GM18517 (cell line): ENCODE data around the gene CCSER1.
A peak's percentile ranks its signal among the peaks of the same experiment; 100 is the strongest.
"Not testable (repeated sequence)": the region's sequence is repeated elsewhere in the genome, so short reads cannot be mapped to it uniquely, and the experiment has no call there.

Source experiments
- ATAC-seq: cut with Tn5 transposase; IDR thresholded peaks from one replicate; pipeline ENCODE4 v1.9.1; 2021; ENCODE audit warnings: mild to moderate bottlenecking, moderate library complexity; ENCODE audit not compliant: unreplicated experiment

The CCSER1 gene

DNA sequence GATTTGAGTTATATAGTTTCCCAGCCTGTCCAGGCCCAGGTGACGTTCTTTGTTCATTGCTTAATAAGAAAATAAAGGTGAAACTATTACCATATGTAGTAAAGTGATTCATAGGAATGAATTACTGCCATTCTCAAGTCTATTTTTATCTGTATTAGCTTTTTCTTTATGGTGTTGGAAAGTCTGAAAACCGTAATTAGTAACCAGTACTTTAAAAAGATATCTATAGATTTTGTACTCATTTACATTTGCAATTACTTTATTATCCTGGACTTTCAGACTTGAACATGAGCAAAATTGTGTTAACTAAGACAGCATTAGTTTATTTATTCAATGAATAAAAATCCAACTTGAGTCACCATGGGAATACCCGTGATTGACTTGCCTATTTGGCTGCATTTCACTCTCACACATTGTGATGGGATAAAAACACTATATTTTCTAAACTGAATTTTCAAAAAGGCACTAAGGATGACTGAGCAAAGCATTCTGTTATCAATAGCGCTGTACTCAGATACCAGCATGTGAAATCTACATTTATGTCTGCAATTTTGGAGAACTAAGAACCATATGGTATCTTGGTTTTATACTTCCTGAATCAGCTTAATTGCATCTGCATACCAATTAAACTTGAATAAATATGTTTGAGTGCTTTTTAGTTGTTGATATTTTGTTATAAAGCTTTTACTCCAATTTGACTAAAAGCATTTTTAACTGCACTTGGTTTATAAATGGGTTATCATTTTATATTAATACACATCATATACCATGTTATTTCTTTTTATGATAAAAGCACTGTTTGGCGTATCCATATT, 154.6 kb downstream of the CCSER1 start:
- ATAC-seq = no peak

DNA sequence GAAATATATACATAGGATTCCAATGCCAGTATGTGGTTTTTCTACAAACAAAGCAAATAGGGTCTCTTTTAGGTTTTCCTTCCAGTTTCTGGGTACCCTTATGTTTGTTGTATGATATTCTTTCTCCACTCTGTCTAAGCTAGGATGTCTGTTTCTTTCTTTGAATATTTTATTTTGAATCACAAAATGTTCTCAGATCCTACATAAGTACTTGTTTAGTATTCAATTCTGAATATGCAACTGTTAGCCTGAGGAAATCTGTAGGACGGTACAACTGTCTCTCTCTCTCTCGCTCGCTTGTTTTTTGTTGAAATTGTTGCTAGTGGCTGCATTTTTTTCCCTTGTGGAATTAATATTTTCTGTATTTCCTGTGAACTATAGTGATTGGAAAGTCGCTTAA, 163.2 kb downstream of the CCSER1 start:
- ATAC-seq = no peak

DNA sequence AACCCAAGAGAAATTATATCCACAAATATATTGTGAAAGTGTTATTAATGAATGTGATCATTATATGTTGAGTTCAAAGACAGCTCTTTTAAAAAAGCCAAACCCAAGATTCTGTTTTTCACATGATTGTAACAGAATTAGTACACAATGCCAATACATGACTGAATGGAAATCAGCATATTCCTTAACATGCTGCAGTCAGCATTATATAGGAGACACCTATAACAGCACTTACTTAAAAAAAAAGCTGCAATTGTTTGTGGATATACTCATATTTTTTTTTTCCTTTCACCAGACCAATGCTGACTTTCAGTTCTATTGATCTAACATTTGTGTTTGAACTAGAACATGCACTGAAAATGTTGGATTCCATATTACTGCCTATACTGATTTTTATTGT, 165.2 kb downstream of the CCSER1 start:
- ATAC-seq = no peak

DNA sequence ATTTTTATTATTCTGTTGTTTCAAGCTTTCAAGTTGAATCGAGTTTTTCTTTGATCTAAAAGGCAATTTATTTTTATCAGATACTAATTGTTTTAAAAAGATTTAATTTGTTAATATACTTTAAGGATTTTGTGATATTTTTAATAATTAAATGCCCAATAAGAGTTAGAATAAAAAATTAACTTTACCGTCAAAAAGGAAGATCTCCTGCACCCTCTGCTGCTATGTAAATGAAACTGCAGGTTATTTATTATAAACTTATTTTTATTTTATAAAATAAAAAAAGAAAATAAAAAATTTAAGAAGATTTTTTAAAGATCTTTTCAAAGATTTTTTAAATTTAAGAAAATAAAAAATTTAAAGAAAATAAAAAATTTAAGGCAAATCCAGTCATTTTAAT, 166.1 kb downstream of the CCSER1 start:
- no peak for ATAC-seq

DNA sequence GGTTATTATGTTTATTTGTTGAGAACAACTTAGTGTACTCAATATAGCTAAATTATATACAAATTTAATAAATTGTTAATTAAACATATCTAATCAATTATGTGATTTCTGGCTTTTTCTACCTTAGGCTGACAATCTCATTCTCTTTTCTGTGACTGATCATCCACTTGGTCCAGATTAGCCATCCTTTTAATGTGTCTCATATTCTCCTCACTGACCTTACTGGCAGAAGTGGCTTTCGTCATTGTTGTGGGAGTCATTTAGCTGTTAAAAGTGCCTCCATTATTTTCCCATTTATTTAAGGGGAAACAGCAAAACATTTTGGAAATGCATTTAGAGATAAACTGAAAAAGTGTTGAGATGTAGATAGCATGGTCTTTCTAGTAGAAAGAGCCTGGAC, 172.2 kb downstream of the CCSER1 start:
- ATAC-seq = no peak

DNA sequence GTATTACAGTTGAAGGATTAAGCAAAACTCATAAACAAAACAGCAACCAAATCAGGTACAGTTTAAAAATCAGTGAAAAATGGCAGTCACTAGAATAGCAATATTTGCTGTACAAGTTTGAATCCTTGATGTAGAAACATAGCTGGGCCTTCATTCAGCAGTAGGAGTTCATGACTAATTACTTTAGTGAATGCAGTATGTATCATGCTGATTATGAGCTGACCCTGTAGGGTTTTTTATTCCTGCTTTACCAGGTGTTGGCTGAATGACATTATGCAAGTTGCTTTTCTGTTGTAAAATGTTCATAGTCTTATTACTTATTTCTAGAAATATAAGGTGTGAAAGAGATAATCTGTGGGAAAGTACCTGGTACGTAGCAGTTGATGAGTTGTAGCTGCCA, 179.6 kb downstream of the CCSER1 start:
- ATAC-seq = no peak

DNA sequence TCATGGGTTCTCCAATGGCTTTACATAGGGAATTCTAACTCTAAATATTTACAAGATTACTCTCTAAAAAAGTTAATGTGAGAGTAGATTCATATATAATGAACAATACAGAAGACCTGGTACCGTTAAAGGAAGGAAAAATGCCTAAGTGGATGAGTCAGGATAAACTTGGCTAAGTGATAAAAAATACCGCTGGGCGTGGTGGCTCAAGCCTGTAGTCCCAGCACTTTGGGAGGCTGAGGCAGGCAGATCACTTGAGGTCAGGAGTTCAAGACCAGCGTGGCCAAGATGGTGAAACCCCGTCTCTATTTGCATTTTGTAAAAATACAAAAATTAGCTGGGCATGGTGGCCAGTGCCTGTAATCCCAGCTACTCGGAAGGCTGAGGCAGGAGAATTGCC, 189.9 kb downstream of the CCSER1 start:
- ATAC-seq = not testable (repeated sequence)

DNA sequence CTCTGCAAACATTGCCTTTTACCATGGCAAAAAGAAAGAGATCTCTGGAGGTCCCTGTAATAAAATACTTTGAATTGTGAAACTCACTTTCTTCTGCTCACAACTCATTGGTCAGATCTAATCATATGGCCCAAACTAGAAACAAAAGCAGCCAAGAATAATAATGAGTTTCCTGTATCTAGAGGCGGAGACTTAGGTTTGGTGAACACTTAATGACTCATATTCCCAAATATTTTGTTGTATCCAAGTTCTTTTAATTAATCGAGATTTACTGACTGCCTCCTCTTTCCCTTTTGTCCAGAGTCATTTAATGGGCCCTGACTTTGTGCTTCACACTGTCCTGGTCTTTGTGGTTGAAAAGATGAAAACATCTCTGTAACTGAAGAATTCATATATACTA, 190.6 kb downstream of the CCSER1 start:
- ATAC-seq = no peak

DNA sequence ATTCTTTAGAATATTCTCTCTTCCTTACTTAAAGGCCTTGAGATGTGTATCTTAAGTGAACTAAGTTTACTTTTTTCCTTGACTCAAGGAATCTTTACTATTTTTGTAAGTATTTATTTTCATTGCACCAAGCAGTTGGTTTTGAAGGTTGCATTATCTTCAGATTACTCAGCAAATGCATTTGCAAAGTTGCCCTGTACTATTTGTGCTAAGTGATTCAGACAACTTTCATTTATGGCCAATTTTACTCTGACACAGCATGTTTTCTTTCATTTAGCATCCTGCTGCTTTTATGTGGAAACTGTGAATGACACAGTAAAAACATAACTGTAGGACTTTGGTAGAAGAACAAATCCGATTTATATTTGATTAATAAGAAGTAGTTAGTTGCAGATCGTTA, 191.0 kb downstream of the CCSER1 start:
- ATAC-seq = no peak

DNA sequence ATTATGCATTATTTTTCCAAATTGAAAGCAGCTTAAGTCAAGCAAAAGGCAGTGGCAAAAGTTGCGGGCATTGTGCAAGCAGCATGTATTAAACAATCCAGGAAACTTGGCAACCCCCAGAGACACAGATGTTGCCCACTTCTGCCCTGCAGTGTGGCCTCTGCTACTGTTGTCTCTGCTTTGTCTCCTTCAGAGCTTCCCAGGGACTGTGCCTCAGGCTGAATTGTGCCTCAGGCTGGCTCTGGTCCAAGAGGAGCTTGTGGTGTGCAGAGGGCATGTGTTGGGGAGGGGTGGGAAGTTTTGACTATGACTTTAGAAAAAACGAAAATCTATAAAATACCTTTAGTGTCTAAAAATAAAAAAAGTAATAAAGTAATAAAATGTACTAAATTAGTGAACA, 201.4 kb downstream of the CCSER1 start:
- ATAC-seq = no peak

DNA sequence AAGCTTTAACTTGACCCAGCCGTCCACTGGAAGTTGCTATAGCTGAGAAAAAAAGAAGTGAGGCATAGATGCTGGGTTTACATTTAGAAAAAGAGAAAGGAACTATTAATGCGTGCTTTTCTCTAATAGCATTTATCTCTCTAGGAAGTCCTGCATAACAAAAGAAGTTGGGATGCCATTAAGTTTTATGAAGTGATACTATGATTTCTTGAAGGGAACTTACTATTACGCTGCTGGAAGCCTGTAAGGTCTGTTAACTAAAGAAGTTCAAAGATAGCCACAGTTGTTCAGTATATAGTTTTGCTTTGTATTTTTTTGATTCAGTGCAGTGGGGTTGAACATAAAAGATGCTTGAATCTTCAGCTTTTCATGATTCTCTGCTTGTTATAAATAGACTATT, 203.4 kb downstream of the CCSER1 start:
- no peak for ATAC-seq

DNA sequence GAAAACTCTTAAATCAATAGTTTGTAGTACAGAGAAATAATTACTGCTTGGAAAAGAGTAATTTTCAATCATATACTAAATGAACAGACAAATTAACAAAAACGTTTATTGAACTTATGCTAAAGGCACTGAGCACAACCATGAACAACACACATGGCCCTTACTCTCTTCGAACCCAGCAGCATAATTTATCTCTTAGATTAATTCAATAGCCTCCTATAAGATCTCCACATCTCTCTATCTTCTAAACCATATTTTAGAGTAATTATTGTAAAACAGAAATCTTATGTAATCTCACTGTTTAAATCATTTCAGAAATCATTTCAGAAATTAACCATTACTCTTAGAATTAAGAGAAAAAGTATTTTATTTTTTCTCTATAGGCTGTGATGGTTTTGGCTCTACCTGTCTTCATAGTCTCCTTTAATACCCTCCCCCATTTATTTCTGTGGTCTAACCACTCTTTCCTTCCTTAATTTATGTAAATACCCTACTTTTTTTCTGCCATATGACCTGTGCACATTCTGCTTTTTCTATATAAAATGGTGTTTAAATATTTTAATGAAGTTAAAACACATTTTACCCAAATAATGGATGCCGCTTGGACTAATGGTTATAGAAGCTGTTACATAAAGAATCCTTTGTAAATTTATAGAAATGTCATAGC, 218.5 kb downstream of the CCSER1 start:
- ATAC-seq = no peak

DNA sequence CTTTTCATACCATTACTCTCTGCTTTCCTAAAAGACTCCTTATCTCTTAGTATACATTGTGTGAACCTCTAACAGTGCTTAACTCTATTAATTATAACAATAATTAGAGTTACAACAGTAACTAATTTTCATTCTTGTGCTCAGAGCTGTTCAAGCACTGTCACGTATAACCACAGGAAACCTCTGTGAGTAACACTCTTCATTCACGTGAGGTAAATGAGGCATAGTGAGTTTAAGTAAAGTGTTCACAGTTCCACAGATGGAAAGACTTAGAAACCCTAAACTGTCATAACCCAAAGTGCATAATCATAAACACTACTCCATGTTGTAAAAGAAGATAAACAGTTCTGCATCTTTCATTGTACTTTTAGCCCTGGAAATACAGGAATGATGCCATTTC, 222.4 kb downstream of the CCSER1 start:
- ATAC-seq = no peak

DNA sequence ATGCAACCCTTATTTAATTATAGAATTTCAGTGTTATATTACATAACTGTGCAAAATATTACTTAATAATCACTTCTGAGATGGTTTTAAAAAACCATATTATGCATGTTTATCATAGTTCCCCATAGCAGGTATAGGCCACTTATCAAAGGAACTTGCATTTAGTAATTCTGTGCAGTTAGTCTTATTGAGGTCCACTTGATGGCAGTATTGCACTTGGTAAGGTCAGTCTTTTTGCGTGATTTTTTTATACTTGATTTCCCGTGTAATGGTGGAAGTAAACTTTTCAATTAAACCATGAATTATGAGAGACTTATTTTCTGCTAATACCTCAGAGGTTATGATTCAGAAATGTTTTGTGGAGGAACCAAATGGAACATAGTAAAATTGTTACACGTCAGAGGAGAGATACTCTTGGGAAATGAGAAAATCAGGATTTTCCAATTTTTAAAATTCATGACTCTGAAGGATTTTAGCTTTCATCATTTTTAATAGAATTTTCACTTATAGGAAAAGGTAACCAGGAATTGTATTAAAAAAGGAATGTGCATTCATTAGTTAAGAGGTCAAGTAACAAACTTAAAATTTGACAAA, 230.0 kb downstream of the CCSER1 start:
- ATAC-seq = no peak

DNA sequence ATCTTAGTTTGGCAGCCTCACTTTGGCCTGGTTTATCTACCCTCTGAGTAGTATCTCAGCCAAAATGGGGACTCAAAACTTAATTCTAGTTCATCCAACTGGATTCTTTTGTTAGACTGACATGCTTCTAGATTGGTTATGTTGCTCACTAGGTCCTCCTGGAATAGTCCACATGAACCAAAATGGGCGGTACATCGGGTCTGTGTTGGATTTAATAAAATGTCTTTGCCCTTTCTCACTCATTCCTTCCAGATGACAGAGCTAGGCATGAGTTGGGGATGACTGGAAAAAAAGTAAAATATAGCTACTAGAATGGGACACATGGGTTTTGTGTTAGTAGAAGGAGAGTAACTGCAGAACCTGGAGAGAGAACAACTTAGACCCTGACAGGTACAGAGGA, 247.9 kb downstream of the CCSER1 start:
- no peak for ATAC-seq

DNA sequence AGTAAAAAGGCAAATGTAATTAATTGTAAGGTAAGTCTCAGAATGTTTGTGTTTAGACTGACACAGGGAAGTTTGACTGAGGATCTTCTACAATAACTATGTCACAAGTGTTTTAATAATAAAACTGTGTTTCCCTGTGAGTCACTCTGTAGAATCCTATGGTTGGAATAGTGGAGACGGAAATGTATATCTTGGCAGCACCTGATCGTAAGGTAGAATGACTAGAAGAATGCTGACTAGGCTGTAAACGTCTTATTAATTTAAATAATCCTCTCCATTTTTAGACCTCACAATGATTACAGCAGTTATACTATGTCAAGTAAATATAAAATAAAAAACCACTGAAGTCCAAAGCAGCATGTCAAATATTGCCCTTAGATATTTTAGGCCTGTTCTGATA, 266.0 kb downstream of the CCSER1 start:
- no peak for ATAC-seq

DNA sequence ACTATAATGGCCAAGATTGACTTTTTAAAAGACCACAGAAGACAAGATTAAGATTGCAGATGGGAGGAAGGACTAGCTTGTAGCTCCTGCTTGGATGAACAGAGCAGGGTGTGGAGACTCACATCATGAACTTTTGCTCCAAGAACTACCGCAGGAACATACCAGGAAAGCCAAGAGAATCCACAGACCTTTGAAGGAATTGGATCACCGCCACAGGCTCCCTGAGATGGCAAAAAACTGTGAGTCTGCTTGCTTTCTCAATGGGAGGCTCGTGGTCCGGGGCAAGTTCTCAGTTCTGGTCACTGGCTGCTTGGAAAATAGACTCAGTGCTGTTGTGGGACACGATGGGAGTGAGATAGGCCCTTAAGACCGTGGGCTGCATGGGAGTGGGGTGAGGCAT, 276.6 kb downstream of the CCSER1 start:
- no peak for ATAC-seq

DNA sequence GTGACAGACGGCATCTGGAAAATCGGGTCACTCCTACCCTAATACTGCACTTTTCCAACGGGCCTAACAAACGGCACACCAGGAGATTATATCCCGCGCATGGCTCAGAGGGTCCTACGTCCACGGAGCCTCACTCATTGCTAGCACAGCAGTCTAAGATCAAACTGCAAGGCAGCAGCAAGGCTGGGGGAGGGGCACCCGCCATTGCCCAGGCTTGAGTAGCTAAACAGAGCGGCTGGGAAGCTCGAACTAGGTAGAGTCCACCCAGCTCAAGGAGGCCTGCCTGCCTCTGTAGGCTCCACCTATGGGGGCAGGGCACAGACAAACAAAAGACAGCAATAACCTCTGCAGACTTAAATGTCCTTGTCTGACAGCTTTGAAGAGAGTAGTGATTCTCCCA, 280.7 kb downstream of the CCSER1 start:
- ATAC-seq = not testable (repeated sequence)

DNA sequence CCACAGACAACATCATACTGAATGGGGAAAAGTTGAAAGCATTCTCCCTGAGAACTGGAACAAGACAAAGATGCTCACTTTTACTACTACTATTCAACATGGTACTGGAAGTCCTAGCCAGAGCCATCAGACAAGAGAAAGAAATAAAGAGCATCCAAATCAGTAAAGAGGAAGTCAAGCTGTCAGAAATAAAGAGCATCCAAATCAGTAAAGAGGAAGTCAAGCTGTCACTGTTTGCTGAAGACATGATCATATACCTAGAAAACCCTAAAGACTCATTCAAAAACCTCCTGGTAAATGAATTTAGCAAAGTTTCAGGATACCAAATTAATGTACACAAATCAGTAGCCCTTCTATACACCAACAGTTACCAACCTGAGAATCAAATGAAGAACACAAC, 285.6 kb downstream of the CCSER1 start:
- not testable (repeated sequence) for ATAC-seq

DNA sequence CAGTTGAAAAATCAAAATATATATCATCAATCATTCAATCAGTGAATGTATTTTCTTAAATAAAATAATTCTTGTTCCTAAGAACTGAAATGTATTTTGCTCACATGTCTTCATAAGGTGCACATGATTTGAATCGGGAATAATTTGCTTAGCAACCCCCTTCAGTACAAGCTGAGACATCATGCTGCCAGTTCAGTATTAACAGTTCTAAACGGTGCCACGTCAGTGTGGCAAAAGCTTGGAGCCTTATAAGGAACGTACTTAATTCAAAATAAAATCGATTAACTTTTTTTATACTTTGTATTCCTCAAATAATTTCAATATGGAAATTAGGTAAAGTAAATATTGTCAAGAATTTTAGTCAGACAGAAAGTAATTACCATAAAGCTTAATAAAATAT, 287.9 kb downstream of the CCSER1 start:
- no peak for ATAC-seq

DNA sequence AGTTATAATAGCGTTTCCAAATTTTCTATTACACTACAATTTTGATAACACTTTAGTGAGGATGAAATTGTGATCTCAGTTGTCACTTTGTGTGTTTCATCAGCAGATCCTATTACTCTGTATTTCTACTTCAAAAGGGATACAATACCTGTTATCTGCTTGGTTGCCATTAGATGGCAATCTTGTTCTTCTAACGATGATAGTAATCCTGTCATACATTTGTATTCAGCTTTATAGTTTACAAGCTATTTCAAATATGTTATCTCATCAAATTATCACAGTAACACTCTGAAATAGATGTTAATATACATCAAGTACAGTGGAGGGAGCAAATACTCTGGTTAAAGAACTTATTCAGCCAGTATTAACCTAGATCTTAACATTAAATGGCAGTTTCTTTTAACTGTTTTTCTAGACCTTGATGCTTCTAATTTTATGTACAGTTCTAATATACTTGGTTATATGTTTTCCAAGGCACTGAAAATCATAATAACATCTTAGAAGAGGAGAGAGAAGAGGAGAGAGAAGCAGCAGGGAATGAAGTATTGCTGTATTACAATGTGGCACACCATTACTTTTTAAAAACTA, 292.0 kb downstream of the CCSER1 start:
- peak; percentile 90 for ATAC-seq

DNA sequence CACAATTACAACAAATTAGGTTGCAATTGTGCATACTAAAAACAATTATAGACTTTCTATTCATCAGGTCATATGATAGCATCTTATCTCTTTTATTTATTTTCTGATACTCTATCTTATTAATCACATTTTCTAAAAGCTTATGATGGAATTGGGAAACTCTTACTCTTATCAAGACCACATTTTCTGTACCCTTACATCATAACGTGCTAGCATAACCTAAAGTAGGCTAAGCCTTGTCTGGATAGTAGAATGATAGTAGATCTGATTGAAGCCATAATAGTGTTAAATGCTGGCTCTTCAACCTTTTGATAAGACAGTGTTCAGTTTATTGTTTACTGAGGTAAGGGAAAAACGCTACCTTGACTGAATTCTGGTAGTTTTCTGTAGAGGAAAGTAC, 294.0 kb downstream of the CCSER1 start:
- no peak for ATAC-seq
